H9 (cell line): Measurements from ENCODE around the gene UBN1. TPM values are rescaled to one million over a fixed set of nuclear protein-coding genes. Genes with fewer than 3 reads are reported as not detected.

ENCODE experiments used
- DNase-seq: peaks from one replicate; pipeline ENCODE4 v3.0.0-alpha.2; 2017
- H2AFZ ChIP-seq: one replicate; pipeline ENCODE4 v1.6.1; 2013; ENCODE audit warnings: mild to moderate bottlenecking, low read length, control low read depth, moderate library complexity
- H2AK5ac ChIP-seq: 2 replicates; pipeline ENCODE4 v1.6.1; 2013; ENCODE audit warnings: low read length, control low read depth, mixed read lengths; ENCODE audit not compliant: insufficient read length
- H2BK120ac ChIP-seq: one replicate; pipeline ENCODE4 v1.6.1; 2013; ENCODE audit warnings: low read depth, mild to moderate bottlenecking, low read length, control low read depth, inconsistent platforms; ENCODE audit not compliant: poor library complexity, severe bottlenecking
- H2BK12ac ChIP-seq: 2 replicates; pipeline ENCODE4 v1.6.1; 2013; ENCODE audit warnings: low read length, control low read depth, mixed read lengths, low read depth; ENCODE audit not compliant: insufficient read length
- H2BK15ac ChIP-seq: 2 replicates; pipeline ENCODE4 v1.6.1; 2013; ENCODE audit warnings: low read depth, low read length, control low read depth
- H2BK20ac ChIP-seq: one replicate; pipeline ENCODE4 v1.6.1; 2013; ENCODE audit warnings: low read depth, mild to moderate bottlenecking, low read length, control low read depth, inconsistent platforms; ENCODE audit not compliant: poor library complexity, severe bottlenecking
- H2BK5ac ChIP-seq: 2 replicates; pipeline ENCODE4 v1.6.1; 2013; ENCODE audit warnings: low read length, control low read depth, mixed read lengths; ENCODE audit not compliant: insufficient read length
- H3K14ac ChIP-seq: 2 replicates; pipeline ENCODE4 v1.6.1; 2013; ENCODE audit warnings: low read length, control low read depth; ENCODE audit not compliant: insufficient read depth
- H3K18ac ChIP-seq: 2 replicates; pipeline ENCODE4 v1.6.1; 2013; ENCODE audit warnings: low read depth, mild to moderate bottlenecking, mixed read lengths, low read length, control low read depth; ENCODE audit not compliant: insufficient read length
- H3K23ac ChIP-seq: 2 replicates; pipeline ENCODE4 v1.6.1; 2013; ENCODE audit warnings: low read length, control low read depth, mixed read lengths, low read depth; ENCODE audit not compliant: insufficient read length
- H3K23me2 ChIP-seq: 2 replicates; pipeline ENCODE4 v1.6.1; 2013; ENCODE audit warnings: low read depth, mild to moderate bottlenecking, mixed read lengths, low read length, control low read depth; ENCODE audit not compliant: insufficient read length, poor library complexity, severe bottlenecking
- H3K27ac ChIP-seq: 2 replicates; pipeline ENCODE4 v1.5.1; 2013; ENCODE audit warnings: low read length, control low read depth, mixed read lengths, low read depth; ENCODE audit not compliant: insufficient read length
- H3K27me3 ChIP-seq: 2 replicates; pipeline ENCODE4 v1.6.1; 2013; ENCODE audit warnings: low read length, control low read depth, inconsistent platforms; ENCODE audit not compliant: insufficient read depth
- H3K4ac ChIP-seq: 2 replicates; pipeline ENCODE4 v1.6.1; 2013; ENCODE audit warnings: low read depth, mild to moderate bottlenecking, control low read depth, inconsistent platforms, low read length, moderate library complexity
- H3K4me1 ChIP-seq: 2 replicates; pipeline ENCODE4 v1.6.1; 2013; ENCODE audit warnings: low read length, control low read depth, inconsistent platforms; ENCODE audit not compliant: insufficient read depth
- H3K4me2 ChIP-seq: 2 replicates; pipeline ENCODE4 v1.6.1; 2013; ENCODE audit warnings: low read length, control low read depth, mixed read lengths; ENCODE audit not compliant: insufficient read length, insufficient read depth
- H3K56ac ChIP-seq: 2 replicates; pipeline ENCODE4 v1.6.1; 2013; ENCODE audit warnings: low read depth, mild to moderate bottlenecking, mixed read lengths, low read length, control low read depth; ENCODE audit not compliant: insufficient read length
- H3K79me1 ChIP-seq: 2 replicates; pipeline ENCODE4 v1.6.1; 2013; ENCODE audit warnings: low read depth, mild to moderate bottlenecking, moderate library complexity, low read length, control low read depth, inconsistent platforms; ENCODE audit not compliant: insufficient read depth, poor library complexity, severe bottlenecking
- H3K79me2 ChIP-seq: 2 replicates; pipeline ENCODE4 v1.6.1; 2013; ENCODE audit warnings: low read length, control low read depth, inconsistent platforms; ENCODE audit not compliant: insufficient read depth
- H3K9ac ChIP-seq: 2 replicates; pipeline ENCODE4 v1.6.1; 2013; ENCODE audit warnings: low read length, control low read depth, mixed read lengths; ENCODE audit not compliant: insufficient read length; ENCODE audit errors: extremely low read depth
- H3K9me3 ChIP-seq: one replicate; pipeline ENCODE4 v1.6.1; 2013; ENCODE audit warnings: low read depth, low read length, inconsistent platforms; ENCODE audit not compliant: control insufficient read depth
- H3T11ph ChIP-seq: one replicate; pipeline ENCODE4 v1.6.1; 2013; ENCODE audit warnings: mild to moderate bottlenecking, low read length, control low read depth, inconsistent platforms
- H4K20me1 ChIP-seq: one replicate; pipeline ENCODE4 v1.6.1; 2013; ENCODE audit not compliant: control insufficient read depth, insufficient read length, insufficient read depth
- H4K5ac ChIP-seq: 2 replicates; pipeline ENCODE4 v1.6.1; 2013; ENCODE audit warnings: low read depth, mild to moderate bottlenecking, mixed read lengths, low read length, control low read depth; ENCODE audit not compliant: insufficient read length
- H4K8ac ChIP-seq: replicated peaks from 2 replicates; pipeline ENCODE4 v1.6.1; 2013; ENCODE audit warnings: low read length, control low read depth, mixed read lengths, low read depth; ENCODE audit not compliant: insufficient read length
- H4K91ac ChIP-seq: 2 replicates; pipeline ENCODE4 v1.6.1; 2013; ENCODE audit warnings: low read depth, mild to moderate bottlenecking, moderate library complexity, mixed read lengths, low read length, control low read depth; ENCODE audit not compliant: insufficient read length
- H3K27ac Mint-ChIP-seq, 3 experiments: 2 replicates in 2 of 3; 3 replicates in 1 of 3; pipeline ENCODE4 v1.8.0; 2020 to 2021; ENCODE audit warnings: mixed read lengths in 3 of 3, mild to moderate bottlenecking in 1 of 3, moderate library complexity in 1 of 3
- H3K27me3 Mint-ChIP-seq: 2 replicates; pipeline ENCODE4 v1.8.0; 2021; ENCODE audit warnings: low read depth, mild to moderate bottlenecking, moderate library complexity, mixed read lengths
- H3K36me3 Mint-ChIP-seq, 3 experiments: 2 replicates in 2 of 3; 3 replicates in 1 of 3; pipeline ENCODE4 v1.8.0; 2020 to 2021; ENCODE audit warnings: low read depth in 3 of 3, mixed read lengths in 3 of 3; ENCODE audit not compliant: insufficient read depth in 1 of 3
- H3K4me1 Mint-ChIP-seq, 2 experiments: 2 replicates each; pipeline ENCODE4 v1.8.0; 2020; ENCODE audit warnings: mixed read lengths in 2 of 2
- H3K4me3 Mint-ChIP-seq, 2 experiments: 2 replicates in 1 of 2; 3 replicates in 1 of 2; pipeline ENCODE4 v1.8.0; 2020 to 2021; ENCODE audit warnings: mild to moderate bottlenecking in 2 of 2, mixed read lengths in 2 of 2, moderate library complexity in 1 of 2
- H3K9me3 Mint-ChIP-seq, 2 experiments: 2 replicates in 1 of 2; 3 replicates in 1 of 2; pipeline ENCODE4 v1.8.0; 2020; ENCODE audit warnings: mild to moderate bottlenecking in 2 of 2, mixed read lengths in 2 of 2, moderate library complexity in 1 of 2
- WGBS: extraction: QIAGEN DNeasy Blood & Tissue Kit; methylation state at CpG from one replicate; pipeline ENCODE4 v1.1.7; 2013; ENCODE audit warnings: missing lambda C conversion rate, low lambda C conversion rate, mixed read lengths; ENCODE audit not compliant: insufficient read length; ENCODE audit errors: extremely low coverage; 5-methylcytosine and 5-hydroxymethylcytosine counted together
- total RNA-seq: library from RNA; stranded (reverse); gene quantifications from 2 replicates; pipeline ENCODE4 v1.2.1, GENCODE V29; 2021
- TF ChIP-seq, protein P1 (sequence below): fragments of 200-600 bp; sonication (generic); conservative IDR thresholded peaks from 3 replicates; pipeline ENCODE4 v1.8.0; 2021; ENCODE audit warnings: antibody characterized with exemption, mild to moderate bottlenecking

UBN1 gene
- total RNA-seq, 1 experiment from 2014 or later, result 55.2 TPM

- Histone ChIP-seq H2AK5ac (no peak overlapping the region), H2BK12ac (no peak overlapping the region), H3T11ph (no peak overlapping the region), H3K14ac (no peak overlapping the region), H3K79me2 (no peaks in the 10 kb centered on the region), H3K9ac (no peak overlapping the region), H4K5ac (no peak overlapping the region), H2BK20ac (no peak overlapping the region), H3K23me2 (no peaks in the 10 kb centered on the region), H4K8ac (no peak overlapping the region), H3K18ac (no peak overlapping the region), H3K4me2 (no peak overlapping the region), H2BK15ac (no peak overlapping the region), H2BK5ac (no peak overlapping the region), H4K91ac (no peak overlapping the region), H3K9me3 (no peaks in the 10 kb centered on the region), H3K79me1 (no peaks in the 10 kb centered on the region), H3K4me1 (no peaks in the 10 kb centered on the region), H3K23ac (no peak overlapping the region), H4K20me1 (no peaks in the 10 kb centered on the region), H3K27me3 (no peaks in the 10 kb centered on the region), H2AFZ (no peak overlapping the region), H3K56ac (no peak overlapping the region), H3K27ac (no peak overlapping the region), H2BK120ac (no peak overlapping the region), H3K4ac (no peak overlapping the region)
- Mint-ChIP-seq H3K27me3 (peaks cover 1% of the 10 kb centered on the region; the same call in 1 of the 2 replicates), H3K4me3 (no peak overlapping the region), H3K36me3 (peaks cover 8 to 65% (median 48%) of the 10 kb centered on the region in 3 experiments), H3K9me3 (peaks cover 3 to 6% of the 10 kb centered on the region in 2 experiments; a peak in 2 of 5 replicates), H3K4me1 (no peaks in the 10 kb centered on the region), H3K27ac (no peak overlapping the region)
- no CpG with 5 or more reads among the region's 28 CpGs for whole genome bisulfite sequencing
- no peak for DNase-seq
- TF ChIP-seq, protein P1, sequence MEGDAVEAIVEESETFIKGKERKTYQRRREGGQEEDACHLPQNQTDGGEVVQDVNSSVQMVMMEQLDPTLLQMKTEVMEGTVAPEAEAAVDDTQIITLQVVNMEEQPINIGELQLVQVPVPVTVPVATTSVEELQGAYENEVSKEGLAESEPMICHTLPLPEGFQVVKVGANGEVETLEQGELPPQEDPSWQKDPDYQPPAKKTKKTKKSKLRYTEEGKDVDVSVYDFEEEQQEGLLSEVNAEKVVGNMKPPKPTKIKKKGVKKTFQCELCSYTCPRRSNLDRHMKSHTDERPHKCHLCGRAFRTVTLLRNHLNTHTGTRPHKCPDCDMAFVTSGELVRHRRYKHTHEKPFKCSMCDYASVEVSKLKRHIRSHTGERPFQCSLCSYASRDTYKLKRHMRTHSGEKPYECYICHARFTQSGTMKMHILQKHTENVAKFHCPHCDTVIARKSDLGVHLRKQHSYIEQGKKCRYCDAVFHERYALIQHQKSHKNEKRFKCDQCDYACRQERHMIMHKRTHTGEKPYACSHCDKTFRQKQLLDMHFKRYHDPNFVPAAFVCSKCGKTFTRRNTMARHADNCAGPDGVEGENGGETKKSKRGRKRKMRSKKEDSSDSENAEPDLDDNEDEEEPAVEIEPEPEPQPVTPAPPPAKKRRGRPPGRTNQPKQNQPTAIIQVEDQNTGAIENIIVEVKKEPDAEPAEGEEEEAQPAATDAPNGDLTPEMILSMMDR, result no peak
These were observed 51.7 kb downstream of the UBN1 start for GRCh38 chr16:4898811-4899473.
